Fibroblast of lung (primary cell): ENCODE results near the gene LBX1.
"Not testable (repeated sequence)": the region's sequence is repeated elsewhere in the genome, so short reads cannot be mapped to it uniquely, and the experiment has no call there.

Experiments
- CTCF ChIP-seq, 2 donors: IDR thresholded peaks in 1 of 2; conservative IDR thresholded peaks in 1 of 2; 1 replicate in 1 of 2; 2 replicates in 1 of 2; pipeline ENCODE4 v1.5.1; 2011 to 2012; ENCODE audit warnings: low read length in 2 of 2, control low read depth in 1 of 2, inconsistent platforms in 1 of 2, low read depth in 1 of 2, mild to moderate bottlenecking in 1 of 2
- EZH2 ChIP-seq: IDR thresholded peaks from 2 replicates; pipeline ENCODE4 v1.5.1; 2012; ENCODE audit warnings: low read length, control low read depth, mild to moderate bottlenecking; ENCODE audit errors: missing control alignments

GRCh38 chr10:101198326-101198977 lies 30.8 kb downstream of the LBX1 start:
- TF ChIP-seq CTCF (conservative IDR thresholded peaks at IDR 0.05 in 1 of 2, IDR thresholded peaks at IDR 0.05 in 1 of 2; ENCODE audit: low read depth in 1 of 2, low read length in 2 of 2); EZH2: not testable (repeated sequence)
